GM23338 (cell line): ENCODE results near the gene NDEL1. TPM values are rescaled to one million over a fixed set of nuclear protein-coding genes. Genes with fewer than 3 reads are reported as not detected.

ENCODE experiments used
- CREB1 ChIP-seq: fragments of 250-450 bp; sonication (Bioruptor Pico); IDR thresholded peaks from 2 replicates; pipeline ENCODE4 v1.5.0; 2020; ENCODE audit warnings: low read depth, mild to moderate bottlenecking, moderate library complexity
- JUNB ChIP-seq: IDR thresholded peaks from one replicate; pipeline ENCODE4 v1.6.1; 2016; ENCODE audit warnings: antibody characterized with exemption; ENCODE audit not compliant: unreplicated experiment
- POLR2AphosphoS5 ChIP-seq: IDR thresholded peaks from 2 replicates; pipeline ENCODE4 v1.6.1; 2016; ENCODE audit warnings: antibody characterized with exemption, low read depth
- ZNF114 ChIP-seq: fragments of 250-450 bp; sonication (Bioruptor Pico); IDR thresholded peaks from 2 replicates; pipeline ENCODE4 v1.5.0; 2020; ENCODE audit warnings: mild to moderate bottlenecking, moderate library complexity
- polyA plus RNA-seq: library from polyadenylated mRNA; unstranded; fragments of >200 nt; fragmentation: Nextera tagmentation; extraction: Ambion mirVana; gene quantifications from 2 replicates; pipeline ENCODE4 v1.2.1, GENCODE V29; 2016
- total RNA-seq: library from RNA; depleted of rRNA; stranded (reverse); fragments of >200 nt; shearing (Covaris generic); gene quantifications from 2 replicates; pipeline ENCODE4 v1.2.3, GENCODE V29; 2014
- TF ChIP-seq, protein P1 (sequence below): fragments of 250-450 bp; sonication (Bioruptor Pico); IDR thresholded peaks from 2 replicates; pipeline ENCODE4 v1.5.0; 2020; ENCODE audit warnings: mild to moderate bottlenecking, moderate library complexity
- TF ChIP-seq, protein P2 (sequence below): IDR thresholded peaks from 2 replicates; pipeline ENCODE4 v1.6.1; 2016; ENCODE audit warnings: antibody characterized with exemption
- TF ChIP-seq, protein P3 (sequence below): IDR thresholded peaks from one replicate; pipeline ENCODE4 v1.6.1; 2018; ENCODE audit warnings: antibody characterized with exemption; ENCODE audit not compliant: unreplicated experiment

Gene NDEL1
- total and polyA plus RNA-seq, 2 experiments from 2014 or later, result 21.2 to 26.0 TPM

DNA sequence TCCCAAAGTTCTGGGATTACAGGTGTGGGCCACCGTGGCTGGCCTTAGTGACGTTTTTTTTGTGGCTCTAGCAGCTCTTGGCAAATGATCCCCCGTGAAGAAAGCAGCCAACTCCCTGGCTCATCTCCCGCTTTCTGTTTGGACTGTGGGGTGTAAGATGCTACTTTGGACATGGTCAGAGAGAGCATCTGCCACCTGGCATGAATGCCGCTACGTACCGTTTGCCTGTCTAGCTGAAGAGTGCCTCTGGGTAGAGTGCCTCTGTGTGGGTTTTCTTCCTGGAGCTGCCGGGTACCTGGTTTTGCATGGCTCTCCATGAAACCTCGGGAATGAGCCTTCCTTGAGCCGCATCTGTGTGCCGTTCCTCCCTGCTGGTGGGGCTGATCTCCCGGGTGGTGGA lies 34.3 kb downstream of the NDEL1 start (continued):
- TF ChIP-seq, protein P1, sequence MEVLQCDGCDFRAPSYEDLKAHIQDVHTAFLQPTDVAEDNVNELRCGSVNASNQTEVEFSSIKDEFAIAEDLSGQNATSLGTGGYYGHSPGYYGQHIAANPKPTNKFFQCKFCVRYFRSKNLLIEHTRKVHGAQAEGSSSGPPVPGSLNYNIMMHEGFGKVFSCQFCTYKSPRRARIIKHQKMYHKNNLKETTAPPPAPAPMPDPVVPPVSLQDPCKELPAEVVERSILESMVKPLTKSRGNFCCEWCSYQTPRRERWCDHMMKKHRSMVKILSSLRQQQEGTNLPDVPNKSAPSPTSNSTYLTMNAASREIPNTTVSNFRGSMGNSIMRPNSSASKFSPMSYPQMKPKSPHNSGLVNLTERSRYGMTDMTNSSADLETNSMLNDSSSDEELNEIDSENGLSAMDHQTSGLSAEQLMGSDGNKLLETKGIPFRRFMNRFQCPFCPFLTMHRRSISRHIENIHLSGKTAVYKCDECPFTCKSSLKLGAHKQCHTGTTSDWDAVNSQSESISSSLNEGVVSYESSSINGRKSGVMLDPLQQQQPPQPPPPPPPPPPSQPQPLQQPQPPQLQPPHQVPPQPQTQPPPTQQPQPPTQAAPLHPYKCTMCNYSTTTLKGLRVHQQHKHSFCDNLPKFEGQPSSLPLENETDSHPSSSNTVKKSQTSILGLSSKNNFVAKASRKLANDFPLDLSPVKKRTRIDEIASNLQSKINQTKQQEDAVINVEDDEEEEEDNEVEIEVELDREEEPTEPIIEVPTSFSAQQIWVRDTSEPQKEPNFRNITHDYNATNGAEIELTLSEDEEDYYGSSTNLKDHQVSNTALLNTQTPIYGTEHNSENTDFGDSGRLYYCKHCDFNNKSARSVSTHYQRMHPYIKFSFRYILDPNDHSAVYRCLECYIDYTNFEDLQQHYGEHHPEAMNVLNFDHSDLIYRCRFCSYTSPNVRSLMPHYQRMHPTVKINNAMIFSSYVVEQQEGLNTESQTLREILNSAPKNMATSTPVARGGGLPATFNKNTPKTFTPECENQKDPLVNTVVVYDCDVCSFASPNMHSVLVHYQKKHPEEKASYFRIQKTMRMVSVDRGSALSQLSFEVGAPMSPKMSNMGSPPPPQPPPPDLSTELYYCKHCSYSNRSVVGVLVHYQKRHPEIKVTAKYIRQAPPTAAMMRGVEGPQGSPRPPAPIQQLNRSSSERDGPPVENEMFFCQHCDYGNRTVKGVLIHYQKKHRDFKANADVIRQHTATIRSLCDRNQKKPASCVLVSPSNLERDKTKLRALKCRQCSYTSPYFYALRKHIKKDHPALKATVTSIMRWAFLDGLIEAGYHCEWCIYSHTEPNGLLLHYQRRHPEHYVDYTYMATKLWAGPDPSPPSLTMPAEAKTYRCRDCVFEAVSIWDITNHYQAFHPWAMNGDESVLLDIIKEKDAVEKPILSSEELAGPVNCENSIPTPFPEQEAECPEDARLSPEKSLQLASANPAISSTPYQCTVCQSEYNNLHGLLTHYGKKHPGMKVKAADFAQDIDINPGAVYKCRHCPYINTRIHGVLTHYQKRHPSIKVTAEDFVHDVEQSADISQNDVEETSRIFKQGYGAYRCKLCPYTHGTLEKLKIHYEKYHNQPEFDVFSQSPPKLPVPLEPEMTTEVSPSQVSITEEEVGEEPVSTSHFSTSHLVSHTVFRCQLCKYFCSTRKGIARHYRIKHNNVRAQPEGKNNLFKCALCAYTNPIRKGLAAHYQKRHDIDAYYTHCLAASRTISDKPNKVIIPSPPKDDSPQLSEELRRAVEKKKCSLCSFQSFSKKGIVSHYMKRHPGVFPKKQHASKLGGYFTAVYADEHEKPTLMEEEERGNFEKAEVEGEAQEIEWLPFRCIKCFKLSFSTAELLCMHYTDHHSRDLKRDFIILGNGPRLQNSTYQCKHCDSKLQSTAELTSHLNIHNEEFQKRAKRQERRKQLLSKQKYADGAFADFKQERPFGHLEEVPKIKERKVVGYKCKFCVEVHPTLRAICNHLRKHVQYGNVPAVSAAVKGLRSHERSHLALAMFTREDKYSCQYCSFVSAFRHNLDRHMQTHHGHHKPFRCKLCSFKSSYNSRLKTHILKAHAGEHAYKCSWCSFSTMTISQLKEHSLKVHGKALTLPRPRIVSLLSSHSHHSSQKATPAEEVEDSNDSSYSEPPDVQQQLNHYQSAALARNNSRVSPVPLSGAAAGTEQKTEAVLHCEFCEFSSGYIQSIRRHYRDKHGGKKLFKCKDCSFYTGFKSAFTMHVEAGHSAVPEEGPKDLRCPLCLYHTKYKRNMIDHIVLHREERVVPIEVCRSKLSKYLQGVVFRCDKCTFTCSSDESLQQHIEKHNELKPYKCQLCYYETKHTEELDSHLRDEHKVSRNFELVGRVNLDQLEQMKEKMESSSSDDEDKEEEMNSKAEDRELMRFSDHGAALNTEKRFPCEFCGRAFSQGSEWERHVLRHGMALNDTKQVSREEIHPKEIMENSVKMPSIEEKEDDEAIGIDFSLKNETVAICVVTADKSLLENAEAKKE (CRISPR knock-in tag), result no peak
- TF ChIP-seq, protein P2, sequence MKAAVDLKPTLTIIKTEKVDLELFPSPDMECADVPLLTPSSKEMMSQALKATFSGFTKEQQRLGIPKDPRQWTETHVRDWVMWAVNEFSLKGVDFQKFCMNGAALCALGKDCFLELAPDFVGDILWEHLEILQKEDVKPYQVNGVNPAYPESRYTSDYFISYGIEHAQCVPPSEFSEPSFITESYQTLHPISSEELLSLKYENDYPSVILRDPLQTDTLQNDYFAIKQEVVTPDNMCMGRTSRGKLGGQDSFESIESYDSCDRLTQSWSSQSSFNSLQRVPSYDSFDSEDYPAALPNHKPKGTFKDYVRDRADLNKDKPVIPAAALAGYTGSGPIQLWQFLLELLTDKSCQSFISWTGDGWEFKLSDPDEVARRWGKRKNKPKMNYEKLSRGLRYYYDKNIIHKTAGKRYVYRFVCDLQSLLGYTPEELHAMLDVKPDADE, result no peak
- TF ChIP-seq, protein P3, sequence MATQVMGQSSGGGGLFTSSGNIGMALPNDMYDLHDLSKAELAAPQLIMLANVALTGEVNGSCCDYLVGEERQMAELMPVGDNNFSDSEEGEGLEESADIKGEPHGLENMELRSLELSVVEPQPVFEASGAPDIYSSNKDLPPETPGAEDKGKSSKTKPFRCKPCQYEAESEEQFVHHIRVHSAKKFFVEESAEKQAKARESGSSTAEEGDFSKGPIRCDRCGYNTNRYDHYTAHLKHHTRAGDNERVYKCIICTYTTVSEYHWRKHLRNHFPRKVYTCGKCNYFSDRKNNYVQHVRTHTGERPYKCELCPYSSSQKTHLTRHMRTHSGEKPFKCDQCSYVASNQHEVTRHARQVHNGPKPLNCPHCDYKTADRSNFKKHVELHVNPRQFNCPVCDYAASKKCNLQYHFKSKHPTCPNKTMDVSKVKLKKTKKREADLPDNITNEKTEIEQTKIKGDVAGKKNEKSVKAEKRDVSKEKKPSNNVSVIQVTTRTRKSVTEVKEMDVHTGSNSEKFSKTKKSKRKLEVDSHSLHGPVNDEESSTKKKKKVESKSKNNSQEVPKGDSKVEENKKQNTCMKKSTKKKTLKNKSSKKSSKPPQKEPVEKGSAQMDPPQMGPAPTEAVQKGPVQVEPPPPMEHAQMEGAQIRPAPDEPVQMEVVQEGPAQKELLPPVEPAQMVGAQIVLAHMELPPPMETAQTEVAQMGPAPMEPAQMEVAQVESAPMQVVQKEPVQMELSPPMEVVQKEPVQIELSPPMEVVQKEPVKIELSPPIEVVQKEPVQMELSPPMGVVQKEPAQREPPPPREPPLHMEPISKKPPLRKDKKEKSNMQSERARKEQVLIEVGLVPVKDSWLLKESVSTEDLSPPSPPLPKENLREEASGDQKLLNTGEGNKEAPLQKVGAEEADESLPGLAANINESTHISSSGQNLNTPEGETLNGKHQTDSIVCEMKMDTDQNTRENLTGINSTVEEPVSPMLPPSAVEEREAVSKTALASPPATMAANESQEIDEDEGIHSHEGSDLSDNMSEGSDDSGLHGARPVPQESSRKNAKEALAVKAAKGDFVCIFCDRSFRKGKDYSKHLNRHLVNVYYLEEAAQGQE, result no peak
- TF ChIP-seq CREB1 (CRISPR knock-in tag) (no peak), ZNF114 (CRISPR knock-in tag) (no peak), JUNB (no peak), POLR2AphosphoS5 (no peak)
